ENCODE data around the gene AGMO. TPM values are rescaled to one million over a fixed set of nuclear protein-coding genes. Genes with fewer than 3 reads are reported as not detected.

Gene AGMO
- total RNA-seq, 1 donor from 2014 or later, result 1.2 TPM

GRCh38 chr7:15515252-15515651, 46.6 kb downstream of the AGMO start:
- Mint-ChIP-seq H3K27me3 (ENCODE audit: unreplicated experiment) (no peaks in the 10 kb centered on the region), H3K36me3 (ENCODE audit: unreplicated experiment) (peaks cover 7% of the 10 kb centered on the region), H3K4me3 (ENCODE audit: unreplicated experiment) (no peak overlapping the region), H3K27ac (ENCODE audit: unreplicated experiment) (no peak overlapping the region), H3K4me1 (ENCODE audit: low read depth, unreplicated experiment) (no peaks in the 10 kb centered on the region), H3K9me3 (ENCODE audit: unreplicated experiment) (peaks cover 3% of the 10 kb centered on the region)
- no peak for DNase-seq
- TF ChIP-seq CTCF (IDR thresholded peaks at IDR 0.05; ENCODE audit: partially characterized antibody, unreplicated experiment), result no peak

DNA sequence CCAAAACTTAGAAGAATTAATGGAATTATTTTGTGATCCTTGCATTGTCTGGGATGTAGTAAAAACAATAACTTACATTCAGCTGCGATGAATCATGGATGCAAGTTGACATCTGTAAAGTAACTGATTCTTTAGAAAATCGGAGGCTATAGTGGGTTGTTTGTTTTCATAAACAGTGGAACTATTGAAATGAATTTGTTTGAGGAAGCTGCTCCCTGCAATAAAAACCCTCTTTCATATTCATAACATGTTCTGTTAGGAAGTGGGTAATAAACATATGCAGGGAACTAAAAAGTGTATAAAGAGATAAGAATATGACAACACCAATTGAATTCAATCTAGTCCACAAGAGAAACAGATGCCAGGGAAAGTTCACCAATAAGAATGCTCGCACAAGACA, 53.6 kb downstream of the AGMO start:
- no peaks in the 10 kb centered on the region for H3K36me3 Mint-ChIP-seq (ENCODE audit: unreplicated experiment)
- DNase-seq, result no peak
- H3K4me1 Mint-ChIP-seq (ENCODE audit: low read depth, unreplicated experiment), result no peaks in the 10 kb centered on the region
- no peak overlapping the region for H3K4me3 Mint-ChIP-seq (ENCODE audit: unreplicated experiment)
- no peaks in the 10 kb centered on the region for H3K9me3 Mint-ChIP-seq (ENCODE audit: unreplicated experiment)
- H3K27ac Mint-ChIP-seq (ENCODE audit: unreplicated experiment), result no peak overlapping the region
- H3K27me3 Mint-ChIP-seq (ENCODE audit: unreplicated experiment), result no peaks in the 10 kb centered on the region
- no peak for TF ChIP-seq CTCF (IDR thresholded peaks at IDR 0.05; ENCODE audit: partially characterized antibody, unreplicated experiment)

DNA sequence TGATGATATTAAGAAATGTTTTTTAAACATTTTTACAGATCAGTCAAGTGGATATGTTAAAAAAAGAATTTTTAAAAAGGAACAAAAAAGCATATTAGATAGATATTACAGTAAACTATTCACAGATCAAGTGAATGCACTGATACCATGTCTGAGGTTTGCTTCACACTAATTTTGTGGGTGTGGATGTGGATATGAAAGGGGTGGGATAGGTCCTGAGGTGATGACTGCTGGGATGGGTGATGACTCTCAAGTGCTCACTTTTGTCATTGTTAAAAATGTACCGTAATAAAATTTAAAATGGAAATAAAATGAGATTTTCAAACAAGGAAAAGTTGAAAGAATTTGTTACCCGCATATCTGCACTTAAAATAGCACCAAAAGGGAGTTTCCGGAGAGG, 54.1 kb downstream of the AGMO start:
- Mint-ChIP-seq H3K36me3 (ENCODE audit: unreplicated experiment) (no peaks in the 10 kb centered on the region), H3K4me1 (ENCODE audit: low read depth, unreplicated experiment) (no peaks in the 10 kb centered on the region), H3K27me3 (ENCODE audit: unreplicated experiment) (no peaks in the 10 kb centered on the region), H3K9me3 (ENCODE audit: unreplicated experiment) (no peaks in the 10 kb centered on the region), H3K4me3 (ENCODE audit: unreplicated experiment) (no peak overlapping the region), H3K27ac (ENCODE audit: unreplicated experiment) (no peak overlapping the region)
- DNase-seq, result no peak
- TF ChIP-seq CTCF (IDR thresholded peaks at IDR 0.05; ENCODE audit: partially characterized antibody, unreplicated experiment), result no peak

DNA sequence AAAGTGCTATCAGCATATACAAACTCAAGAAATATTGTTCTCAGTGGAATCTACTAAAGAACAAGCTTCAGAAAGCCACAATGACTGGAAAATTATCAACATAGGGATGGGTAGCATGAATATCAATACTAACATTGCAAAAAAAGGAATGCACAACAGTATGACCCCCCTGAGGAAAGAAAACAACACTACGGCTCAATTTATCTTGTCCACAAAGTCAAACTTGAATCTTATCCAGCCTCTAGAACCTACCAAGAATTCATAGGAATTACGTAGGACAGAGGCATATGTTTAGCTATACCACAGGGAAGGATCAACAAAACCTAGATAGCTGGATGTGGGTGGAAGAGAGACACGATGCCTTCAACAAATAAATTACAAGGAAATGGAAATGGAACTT, 54.6 kb downstream of the AGMO start:
- no peaks in the 10 kb centered on the region for H3K36me3 Mint-ChIP-seq (ENCODE audit: unreplicated experiment)
- H3K4me3 Mint-ChIP-seq (ENCODE audit: unreplicated experiment), result no peak overlapping the region
- no peaks in the 10 kb centered on the region for H3K27me3 Mint-ChIP-seq (ENCODE audit: unreplicated experiment)
- no peaks in the 10 kb centered on the region for H3K4me1 Mint-ChIP-seq (ENCODE audit: low read depth, unreplicated experiment)
- no peaks in the 10 kb centered on the region for H3K9me3 Mint-ChIP-seq (ENCODE audit: unreplicated experiment)
- no peak overlapping the region for H3K27ac Mint-ChIP-seq (ENCODE audit: unreplicated experiment)
- no peak for DNase-seq
- no peak for TF ChIP-seq CTCF (IDR thresholded peaks at IDR 0.05; ENCODE audit: partially characterized antibody, unreplicated experiment)

- no peak for DNase-seq
- H3K27me3 Mint-ChIP-seq (ENCODE audit: unreplicated experiment), result no peaks in the 10 kb centered on the region
- H3K9me3 Mint-ChIP-seq (ENCODE audit: unreplicated experiment), result no peaks in the 10 kb centered on the region
- no peak overlapping the region for H3K4me3 Mint-ChIP-seq (ENCODE audit: unreplicated experiment)
- H3K4me1 Mint-ChIP-seq (ENCODE audit: low read depth, unreplicated experiment), result no peaks in the 10 kb centered on the region
- H3K36me3 Mint-ChIP-seq (ENCODE audit: unreplicated experiment), result no peaks in the 10 kb centered on the region
- TF ChIP-seq CTCF (IDR thresholded peaks at IDR 0.05; ENCODE audit: partially characterized antibody, unreplicated experiment), result no peak
- H3K27ac Mint-ChIP-seq (ENCODE audit: unreplicated experiment), result no peak overlapping the region
These were observed 56.1 kb downstream of the AGMO start for GRCh38 chr7:15505761-15506160.

Data from glutamatergic neuron (in vitro differentiated cells).